Activated naive CD4-positive, alpha-beta T cell treated with anti-CD3 and anti-CD28 coated beads, Interleukin-2, amount 50 U/mL, for 72 hours (primary cell): Measurements from ENCODE around the gene OBI1. TPM values are rescaled to one million over a fixed set of nuclear protein-coding genes. Genes with fewer than 3 reads are reported as not detected.

Experiments used
- ATAC-seq, 2 donors: fragments of 150-1000 bp; cut with Tn5 transposase; 2 replicates each; pipeline ENCODE4 v1.10.0; 2021; ENCODE audit warnings: mild to moderate bottlenecking in 2 of 2, moderate library complexity in 2 of 2
- DNase-seq, 2 donors: peaks; one replicate each; pipeline ENCODE4 v3.0.0; 2021 to 2022; ENCODE audit warnings: low spot score in 2 of 2
- H3K27ac Mint-ChIP-seq, 2 donors: one replicate each; pipeline ENCODE4 v1.8.0; 2022; ENCODE audit warnings: mild to moderate bottlenecking in 2 of 2, mixed read lengths in 2 of 2
- H3K36me3 Mint-ChIP-seq, 2 donors: one replicate each; pipeline ENCODE4 v1.8.0; 2022; ENCODE audit warnings: mixed read lengths in 2 of 2
- H3K9me3 Mint-ChIP-seq, 2 donors: one replicate each; pipeline ENCODE4 v1.8.0; 2022; ENCODE audit warnings: mixed read lengths in 2 of 2
- total RNA-seq, 2 donors: library from RNA; stranded (reverse); gene quantifications; one replicate each; pipeline ENCODE4 v1.2.3, GENCODE V29; 2022

Gene OBI1, protein sequence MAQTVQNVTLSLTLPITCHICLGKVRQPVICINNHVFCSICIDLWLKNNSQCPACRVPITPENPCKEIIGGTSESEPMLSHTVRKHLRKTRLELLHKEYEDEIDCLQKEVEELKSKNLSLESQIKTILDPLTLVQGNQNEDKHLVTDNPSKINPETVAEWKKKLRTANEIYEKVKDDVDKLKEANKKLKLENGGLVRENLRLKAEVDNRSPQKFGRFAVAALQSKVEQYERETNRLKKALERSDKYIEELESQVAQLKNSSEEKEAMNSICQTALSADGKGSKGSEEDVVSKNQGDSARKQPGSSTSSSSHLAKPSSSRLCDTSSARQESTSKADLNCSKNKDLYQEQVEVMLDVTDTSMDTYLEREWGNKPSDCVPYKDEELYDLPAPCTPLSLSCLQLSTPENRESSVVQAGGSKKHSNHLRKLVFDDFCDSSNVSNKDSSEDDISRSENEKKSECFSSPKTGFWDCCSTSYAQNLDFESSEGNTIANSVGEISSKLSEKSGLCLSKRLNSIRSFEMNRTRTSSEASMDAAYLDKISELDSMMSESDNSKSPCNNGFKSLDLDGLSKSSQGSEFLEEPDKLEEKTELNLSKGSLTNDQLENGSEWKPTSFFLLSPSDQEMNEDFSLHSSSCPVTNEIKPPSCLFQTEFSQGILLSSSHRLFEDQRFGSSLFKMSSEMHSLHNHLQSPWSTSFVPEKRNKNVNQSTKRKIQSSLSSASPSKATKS
- total RNA-seq, result 10 to 100 TPM; 14.8 to 16.9 TPM

DNA sequence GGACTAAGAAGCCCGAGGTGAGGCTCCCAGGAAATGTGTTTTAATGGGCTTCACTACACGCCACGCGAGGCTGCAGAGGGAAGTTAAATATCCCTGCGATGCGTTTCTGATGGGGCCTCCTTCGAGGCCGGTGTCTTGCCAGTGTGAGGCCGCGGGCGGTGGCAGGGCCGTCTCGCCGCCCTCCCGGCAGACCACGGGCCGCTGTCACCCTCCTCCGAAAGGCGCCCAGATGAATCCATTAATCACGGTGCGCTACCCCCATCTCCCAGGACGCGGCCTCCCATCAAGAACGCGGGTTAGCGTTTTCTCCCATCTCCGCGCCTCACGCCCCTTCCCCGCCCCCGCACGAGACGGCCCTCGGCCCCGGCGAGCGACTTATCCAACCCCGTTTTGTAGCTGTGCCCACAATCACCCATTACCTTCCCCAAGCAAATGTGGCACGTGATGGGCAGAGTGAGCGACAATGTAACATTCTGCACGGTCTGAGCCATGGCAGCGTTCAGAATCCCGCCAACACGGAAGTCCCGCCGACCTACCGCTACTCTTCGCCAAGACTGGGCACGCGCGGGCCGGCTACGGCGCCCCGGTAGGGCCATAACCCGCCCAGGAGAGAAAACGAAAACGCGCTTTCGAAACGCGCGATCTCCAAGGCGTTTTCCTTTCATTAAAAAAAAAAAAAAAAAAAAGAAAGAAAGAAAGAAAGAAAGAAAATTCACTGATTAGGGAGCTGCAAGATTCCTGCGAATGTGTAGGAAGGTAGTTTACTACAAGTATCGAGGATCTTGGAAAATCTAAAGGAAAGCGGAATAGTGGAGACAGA is at the start of gene OBI1:
TSS of gene OBI1 (minus strand) at position 526 of the 820 bp plus-strand sequence. CDS start at position 491, 35 bp downstream.
- peak within 1 kb of the TSS; percentile 97 to 100 for H3K27ac Mint-ChIP-seq
- H3K9me3 Mint-ChIP-seq, result no peaks in the 10 kb centered on the region
- H3K36me3 Mint-ChIP-seq, result peaks cover 28 to 32% of the 10 kb centered on the region in 2 donors
- ATAC-seq, result peak; percentile 96 to 98
- peak; percentile 85 to 87 for DNase-seq

DNA sequence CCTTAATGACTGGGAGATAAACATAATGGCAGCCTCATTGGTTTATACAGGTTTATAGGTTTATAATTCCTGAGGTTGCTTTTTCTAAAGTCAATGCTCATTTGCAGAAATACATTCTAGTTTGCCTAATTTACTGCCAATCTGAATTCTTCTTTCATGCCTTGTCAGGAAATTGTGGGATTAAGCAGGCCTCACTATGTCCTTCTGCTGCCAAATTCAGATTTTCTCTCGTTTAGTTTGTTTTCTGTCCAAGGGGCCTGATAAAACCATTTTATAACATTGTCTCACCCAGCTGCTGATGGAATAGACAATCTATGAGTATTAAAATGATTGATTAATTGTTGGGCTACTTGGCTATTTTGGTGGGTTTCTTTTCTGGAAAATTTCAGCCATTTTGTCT is 42.4 kb upstream of the OBI1 start:
- DNase-seq (no peak), ATAC-seq (no peak)
- Mint-ChIP-seq H3K27ac (no peak overlapping the region), H3K36me3 (peaks cover 0 to 4% of the 10 kb centered on the region in 2 donors), H3K9me3 (no peaks in the 10 kb centered on the region)

DNA sequence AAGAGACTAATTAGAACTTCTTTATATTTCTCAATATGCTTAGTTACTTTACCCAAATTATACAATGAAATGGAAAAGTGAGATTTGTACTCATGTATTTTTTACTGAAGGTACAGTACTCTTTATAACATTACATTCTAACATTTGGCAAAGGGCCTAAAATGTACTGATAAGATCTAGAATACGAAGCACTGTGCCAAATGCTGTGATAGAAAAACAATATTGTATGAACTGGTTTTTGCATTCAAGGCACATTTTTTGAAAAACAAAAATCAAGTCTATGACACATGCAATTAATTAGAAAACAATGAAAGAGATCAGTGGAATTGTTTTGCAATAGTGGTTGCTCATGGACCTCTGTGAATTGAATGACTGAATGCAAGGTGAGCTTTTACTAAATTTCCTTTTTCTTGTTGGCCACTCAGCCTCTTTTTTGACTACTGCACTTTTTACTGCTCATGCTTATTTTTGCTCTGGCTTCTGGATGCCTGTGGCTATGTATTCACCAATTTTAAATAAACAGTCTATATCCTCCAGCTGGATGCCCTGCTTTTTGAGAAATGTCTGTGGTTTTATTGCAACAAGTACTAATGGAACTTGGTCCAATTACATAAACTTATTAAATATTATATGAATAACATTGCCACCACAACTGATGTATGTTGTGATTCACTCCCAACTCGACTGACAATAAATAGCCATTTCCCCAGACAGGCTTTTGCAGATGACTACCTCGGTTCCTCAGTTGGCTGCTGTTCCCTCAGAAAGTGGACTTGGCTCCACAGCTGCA is 41.4 kb upstream of the OBI1 start:
- no peak overlapping the region for H3K27ac Mint-ChIP-seq
- DNase-seq (no peak), ATAC-seq (no peak)
- no peaks in the 10 kb centered on the region for H3K9me3 Mint-ChIP-seq
- peaks cover 0 to 4% of the 10 kb centered on the region in 2 donors for H3K36me3 Mint-ChIP-seq

DNA sequence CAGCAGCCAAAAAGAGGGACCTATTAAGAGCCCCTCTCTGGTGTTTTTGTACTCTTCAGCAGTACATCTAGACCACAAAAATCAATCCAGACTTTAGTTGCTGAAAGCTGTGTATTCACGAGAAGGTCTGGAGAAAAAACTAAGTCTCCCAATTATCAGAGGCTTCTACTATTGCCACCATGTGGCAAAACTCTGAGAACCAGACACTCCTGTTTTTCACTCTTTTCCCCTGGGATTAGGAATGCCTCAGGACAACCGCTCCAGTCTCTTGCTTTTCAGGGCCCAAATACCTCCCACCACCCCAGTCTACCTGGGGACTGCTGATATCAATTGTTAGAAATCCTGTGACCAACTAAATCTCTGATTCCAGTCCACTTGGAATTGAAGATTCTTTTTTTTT is 30.1 kb upstream of the OBI1 start:
- ATAC-seq, result no peak
- Mint-ChIP-seq H3K9me3 (no peaks in the 10 kb centered on the region), H3K27ac (no peak overlapping the region), H3K36me3 (no peaks in the 10 kb centered on the region)
- no peak for DNase-seq

DNA sequence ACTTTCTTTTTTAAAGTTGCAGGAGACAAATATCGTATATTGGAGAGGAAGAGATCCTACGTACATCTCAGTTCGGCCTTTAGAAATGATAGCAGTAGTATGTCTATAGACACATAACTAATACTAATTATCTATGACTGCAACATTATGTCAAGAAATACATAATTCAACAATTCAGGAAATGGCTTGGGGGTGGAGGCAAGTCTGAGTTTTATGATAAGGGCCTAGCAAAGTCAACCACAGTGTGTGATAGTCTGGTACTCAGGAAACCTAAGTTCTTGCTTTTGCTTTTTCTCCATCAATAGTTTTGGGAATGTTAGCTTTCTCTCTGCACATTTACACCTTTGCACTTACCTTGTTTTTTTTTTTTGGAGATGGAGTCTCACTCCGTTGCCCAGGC is 27.5 kb upstream of the OBI1 start:
- Mint-ChIP-seq H3K36me3 (no peaks in the 10 kb centered on the region), H3K27ac (no peak overlapping the region), H3K9me3 (no peaks in the 10 kb centered on the region)
- ATAC-seq (no peak), DNase-seq (no peak)

DNA sequence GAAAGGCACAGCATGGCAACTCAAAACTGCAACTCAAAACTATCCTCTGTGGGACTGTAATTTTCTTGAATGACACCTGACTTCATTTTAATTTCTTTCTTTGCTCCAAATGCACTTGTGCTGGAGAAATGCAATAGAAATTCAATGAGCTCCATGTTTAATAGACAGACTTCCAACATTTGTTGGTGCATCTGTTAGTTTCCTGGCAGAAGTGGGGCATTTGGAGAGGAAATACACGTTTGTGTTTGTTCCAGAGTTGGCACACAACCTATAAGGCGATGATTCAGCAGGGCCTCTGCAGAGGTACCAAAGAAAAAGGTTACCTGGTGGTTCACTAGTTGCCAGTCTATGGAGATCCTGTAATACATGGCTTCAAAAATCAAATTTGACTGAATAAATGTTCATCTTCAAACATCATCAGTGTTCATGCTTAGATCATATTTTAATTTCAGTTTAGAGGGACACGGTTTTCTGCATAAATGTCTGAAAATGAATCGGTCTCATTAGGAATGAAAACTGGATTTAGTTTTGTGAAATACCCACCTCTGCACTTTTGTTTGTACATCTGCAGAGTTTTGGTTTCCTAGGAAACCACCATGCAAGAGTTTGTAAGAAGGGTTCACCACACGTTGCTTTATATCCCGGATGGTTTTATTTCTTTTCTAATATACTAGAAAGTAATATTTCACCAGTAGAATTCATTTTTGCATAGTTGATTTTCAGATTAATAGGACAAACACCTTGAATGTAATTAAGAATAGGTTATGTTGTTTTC is 21.8 kb upstream of the OBI1 start:
- H3K27ac Mint-ChIP-seq, result no peak overlapping the region
- ATAC-seq, result no peak

DNA sequence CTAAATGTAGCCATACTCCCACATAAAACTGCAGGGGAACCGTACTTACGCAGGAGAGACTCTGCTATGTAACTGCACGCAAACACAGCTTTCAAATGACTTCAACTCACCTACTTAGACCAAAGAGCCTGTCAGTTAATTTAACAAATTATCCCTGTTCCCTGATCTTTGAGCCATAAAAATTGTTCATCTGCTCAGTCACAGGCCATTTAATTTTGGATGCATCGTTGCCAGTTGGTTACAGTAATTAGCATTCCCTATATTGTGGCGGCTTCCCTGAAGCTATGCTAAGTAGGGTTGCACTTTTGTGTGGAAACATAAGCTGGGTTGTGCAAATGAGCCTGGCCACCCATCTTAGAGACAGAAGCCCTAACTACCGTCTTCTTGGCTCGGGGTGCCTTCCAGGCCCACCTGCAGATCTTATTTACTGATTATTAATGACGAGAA is 21.2 kb upstream of the OBI1 start:
- ATAC-seq, result no peak
- Mint-ChIP-seq H3K36me3 (no peaks in the 10 kb centered on the region), H3K9me3 (no peaks in the 10 kb centered on the region), H3K27ac (no peak overlapping the region)
- DNase-seq, result no peak

More for the DNA sequence above, 21.8 kb upstream of the OBI1 start:
- DNase-seq, result no peak
- Mint-ChIP-seq H3K9me3 (no peaks in the 10 kb centered on the region), H3K36me3 (no peaks in the 10 kb centered on the region)

DNA sequence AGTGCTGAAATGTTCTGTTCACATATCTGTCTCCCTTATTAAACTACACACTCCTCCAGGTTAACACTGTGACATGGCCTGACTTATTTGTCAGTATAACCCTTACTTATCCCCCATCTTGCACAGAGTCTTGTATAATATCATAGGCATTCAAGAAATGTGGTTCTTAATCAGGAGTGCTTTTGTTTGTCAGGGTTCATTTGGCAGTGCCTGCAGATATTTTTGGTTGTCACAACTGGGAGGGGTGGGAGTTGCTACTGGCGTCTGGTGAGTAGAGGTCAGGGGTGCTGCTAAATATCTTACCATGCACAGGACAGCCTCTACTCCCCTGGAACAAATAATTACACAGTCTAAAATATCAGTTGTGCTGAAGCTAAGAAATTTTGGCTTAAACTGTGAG is 20.4 kb upstream of the OBI1 start:
- ATAC-seq, result no peak
- no peak overlapping the region for H3K27ac Mint-ChIP-seq
- no peak for DNase-seq
- H3K36me3 Mint-ChIP-seq, result no peaks in the 10 kb centered on the region
- no peaks in the 10 kb centered on the region for H3K9me3 Mint-ChIP-seq

DNA sequence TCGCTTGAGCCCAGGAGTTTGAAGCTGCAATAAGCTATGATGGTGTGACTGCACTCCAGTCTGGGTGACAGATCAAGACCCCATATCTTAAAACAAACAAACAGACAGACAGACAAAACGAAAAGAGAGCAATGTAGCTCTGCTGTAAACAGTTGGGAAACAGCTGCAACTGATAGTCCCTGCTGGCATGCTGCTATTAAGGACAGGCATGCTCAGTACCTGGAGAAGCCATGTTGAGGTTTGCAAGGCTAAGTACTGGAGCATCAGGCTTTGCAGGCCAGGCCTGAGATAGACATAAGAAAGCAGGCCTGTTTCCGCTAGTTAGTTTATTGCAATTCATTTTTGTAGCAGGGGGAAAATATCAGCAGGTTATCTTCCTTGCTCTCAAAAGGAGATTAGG is 16.2 kb upstream of the OBI1 start:
- H3K9me3 Mint-ChIP-seq, result no peaks in the 10 kb centered on the region
- ATAC-seq (no peak), DNase-seq (no peak)
- no peak overlapping the region for H3K27ac Mint-ChIP-seq
- H3K36me3 Mint-ChIP-seq, result no peaks in the 10 kb centered on the region

DNA sequence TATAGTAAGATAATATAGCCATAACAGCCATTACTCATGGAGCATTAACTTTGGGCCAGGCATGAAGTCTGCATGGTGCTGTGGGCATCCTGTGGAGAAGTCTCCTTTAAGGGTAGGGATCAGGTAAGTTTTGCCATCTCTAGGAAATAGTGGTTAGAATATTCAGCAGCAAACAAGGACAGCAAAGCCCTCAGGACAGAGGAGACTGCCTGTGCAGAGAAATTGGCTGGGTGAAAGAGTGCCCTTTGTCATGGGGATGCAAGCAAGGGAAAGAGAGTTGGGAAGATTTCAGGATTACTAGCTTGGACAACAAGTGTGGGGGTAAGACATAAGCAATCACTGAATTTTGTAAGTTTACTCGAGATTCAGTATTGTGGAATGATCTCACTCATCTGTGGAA is 15.7 kb upstream of the OBI1 start:
- DNase-seq (no peak), ATAC-seq (no peak)
- Mint-ChIP-seq H3K9me3 (no peaks in the 10 kb centered on the region), H3K36me3 (no peaks in the 10 kb centered on the region), H3K27ac (no peak overlapping the region)

DNA sequence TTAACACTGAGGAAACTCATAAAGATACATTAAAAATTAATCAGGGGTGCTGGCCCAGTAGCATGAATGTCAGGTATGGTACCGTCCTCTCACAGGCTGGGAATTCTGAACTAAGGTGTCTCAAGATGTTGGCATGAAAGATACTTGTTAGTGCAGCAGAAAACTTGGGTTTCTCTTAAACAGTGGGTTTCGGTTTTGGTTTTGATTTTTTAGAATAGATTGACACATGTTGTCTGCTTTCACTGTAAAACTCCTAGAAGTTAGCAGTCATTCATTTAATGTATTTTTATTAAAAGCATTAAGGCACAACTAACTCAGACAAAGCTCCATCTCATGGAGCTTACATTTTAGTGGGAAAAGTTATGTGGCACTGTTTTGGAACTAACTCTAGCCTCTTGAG is 3.5 kb upstream of the OBI1 start:
- no peaks in the 10 kb centered on the region for H3K9me3 Mint-ChIP-seq
- ATAC-seq, result no peak
- no peak for DNase-seq
- H3K36me3 Mint-ChIP-seq, result peaks cover 16 to 23% of the 10 kb centered on the region in 2 donors
- no peak overlapping the region for H3K27ac Mint-ChIP-seq

DNA sequence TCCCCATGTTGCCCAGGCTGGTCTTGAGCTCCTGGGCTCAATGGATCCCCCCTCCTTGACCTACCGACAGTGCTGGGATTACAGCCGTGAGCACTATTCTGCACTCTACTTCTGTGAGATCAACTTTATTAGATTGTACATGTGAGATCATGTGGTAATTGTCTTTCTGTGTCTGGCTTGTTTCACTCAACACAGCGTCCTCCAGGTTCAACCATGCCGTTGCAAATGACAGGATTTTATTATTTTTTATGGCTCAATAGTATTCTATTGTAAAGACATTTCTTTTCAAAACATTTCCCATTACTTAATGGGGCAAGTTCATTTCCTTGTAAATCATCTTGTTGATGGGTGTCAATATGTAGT is 1.5 kb upstream of the OBI1 start:
- Mint-ChIP-seq H3K9me3 (no peaks in the 10 kb centered on the region), H3K36me3 (peaks cover 24 to 28% of the 10 kb centered on the region in 2 donors), H3K27ac (peak overlapping the region; percentile 97 to 100)
- no peak for ATAC-seq
- DNase-seq, result no peak

DNA sequence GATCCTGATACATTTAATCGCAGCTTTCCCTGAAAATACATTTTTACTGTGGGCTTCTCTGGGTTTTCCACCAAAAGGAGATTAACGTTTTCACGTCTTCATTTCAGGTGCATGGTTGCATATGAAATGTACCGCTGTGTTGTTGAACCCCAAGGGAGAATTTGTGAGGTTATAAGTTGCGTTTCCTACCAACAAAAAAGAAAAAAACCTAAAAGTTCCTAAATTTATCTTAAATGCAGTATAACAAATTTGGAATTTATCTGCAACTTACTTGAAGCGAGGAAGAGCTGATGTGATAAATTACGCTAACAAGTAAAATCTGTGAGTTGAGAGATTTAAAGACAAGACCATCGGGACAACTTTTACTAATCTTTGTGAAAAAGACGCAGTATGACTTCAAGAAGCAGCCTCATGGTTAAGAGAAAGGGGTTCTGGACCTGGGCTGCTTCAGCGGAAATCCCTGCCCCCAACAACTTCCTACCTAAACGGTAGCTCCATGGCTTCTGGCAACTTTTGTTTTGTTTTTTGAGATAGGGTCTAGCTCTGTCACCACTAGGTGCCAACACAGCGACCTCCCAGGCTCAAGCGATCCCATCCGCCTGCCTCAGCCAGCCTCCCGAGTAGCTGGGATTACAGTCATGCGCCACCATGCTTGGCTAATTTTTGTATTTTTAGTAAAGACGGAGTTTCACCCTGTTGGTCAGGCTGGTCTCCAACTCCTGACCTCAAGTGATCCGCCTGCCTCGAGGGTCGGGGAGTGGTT is 958 bp upstream of the OBI1 start:
- DNase-seq (peak in 1 of 2 donors; percentile 9), ATAC-seq (peak; percentile 6 to 7)
- Mint-ChIP-seq H3K36me3 (peaks cover 28 to 30% of the 10 kb centered on the region in 2 donors), H3K9me3 (no peaks in the 10 kb centered on the region), H3K27ac (peak overlapping the region; percentile 97 to 100)

DNA sequence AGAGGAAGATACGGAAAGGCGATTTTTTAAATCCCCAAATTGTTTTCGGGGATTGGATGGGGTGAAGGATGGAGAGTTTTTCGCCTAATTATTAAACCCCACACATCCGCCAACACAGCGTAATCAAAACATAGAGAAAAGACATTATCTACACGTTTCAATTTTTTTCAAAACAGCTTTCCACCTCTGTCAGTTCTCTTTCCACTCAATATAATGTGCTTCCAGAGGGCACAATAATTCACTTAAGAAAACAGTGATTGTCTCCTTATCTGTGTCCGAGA is 435 bp upstream of the OBI1 start:
- H3K36me3 Mint-ChIP-seq, result peaks cover 28 to 32% of the 10 kb centered on the region in 2 donors
- no peaks in the 10 kb centered on the region for H3K9me3 Mint-ChIP-seq
- DNase-seq (no peak), ATAC-seq (no peak)
- H3K27ac Mint-ChIP-seq, result peak overlapping the region; percentile 97 to 100
